Astrocyte (in vitro differentiated cells and primary cell): ENCODE results near the gene PEX11G. TPM values are rescaled to one million over a fixed set of nuclear protein-coding genes. Genes with fewer than 3 reads are reported as not detected.

ENCODE experiments used
- DNase-seq: peaks from one replicate; pipeline ENCODE4 v3.0.0-alpha.2; 2010; ENCODE audit warnings: low read depth
- FAIRE-seq: peaks from 2 replicates; lab custom pipeline; 2011; peaks lifted over from hg19 to GRCh38; lab: Jason Lieb, UNC
- H2AFZ ChIP-seq: 2 replicates; pipeline ENCODE4 v1.6.0; 2012; ENCODE audit warnings: low read depth, low read length, inconsistent platforms
- H3K27ac ChIP-seq: 2 replicates; pipeline ENCODE4 v1.5.1; 2011; ENCODE audit warnings: low read depth, low read length, inconsistent platforms
- H3K27me3 ChIP-seq: 2 replicates; pipeline ENCODE4 v1.6.0; 2011; ENCODE audit warnings: low read length, inconsistent platforms; ENCODE audit not compliant: insufficient read depth
- H3K36me3 ChIP-seq: 2 replicates; pipeline ENCODE4 v1.5.1; 2011; ENCODE audit warnings: low read length, inconsistent platforms; ENCODE audit not compliant: insufficient read depth
- H3K4me1 ChIP-seq: 2 replicates; pipeline ENCODE4 v1.5.1; 2011; ENCODE audit warnings: low read length, inconsistent platforms; ENCODE audit not compliant: insufficient read depth
- H3K4me2 ChIP-seq: 2 replicates; pipeline ENCODE4 v1.6.0; 2012; ENCODE audit warnings: low read length, inconsistent platforms
- H3K4me3 ChIP-seq: 2 replicates; pipeline ENCODE4 v1.5.1; 2011; ENCODE audit warnings: low read depth, mild to moderate bottlenecking, low read length, inconsistent platforms; ENCODE audit not compliant: insufficient read depth
- H3K79me2 ChIP-seq: 2 replicates; pipeline ENCODE4 v1.6.0; 2012; ENCODE audit warnings: mild to moderate bottlenecking, low read length, inconsistent platforms; ENCODE audit not compliant: insufficient read depth
- H3K9ac ChIP-seq: 2 replicates; pipeline ENCODE4 v1.6.0; 2012; ENCODE audit warnings: mild to moderate bottlenecking, low read length, inconsistent platforms
- H3K9me3 ChIP-seq: 2 replicates; pipeline ENCODE4 v1.5.1; 2012; ENCODE audit warnings: low read depth, mild to moderate bottlenecking, low read length, inconsistent platforms; ENCODE audit not compliant: insufficient read depth
- H4K20me1 ChIP-seq: 2 replicates; pipeline ENCODE4 v1.6.0; 2012; ENCODE audit warnings: low read length, inconsistent platforms; ENCODE audit not compliant: insufficient read depth
- H3K27ac Mint-ChIP-seq: one replicate; pipeline ENCODE4 v1.8.0; 2021; ENCODE audit warnings: mild to moderate bottlenecking, mixed read lengths; ENCODE audit not compliant: unreplicated experiment
- H3K27me3 Mint-ChIP-seq: one replicate; pipeline ENCODE4 v1.8.0; 2021; ENCODE audit warnings: low read depth, mixed read lengths; ENCODE audit not compliant: unreplicated experiment
- H3K36me3 Mint-ChIP-seq: one replicate; pipeline ENCODE4 v1.8.0; 2021; ENCODE audit warnings: low read depth, mixed read lengths; ENCODE audit not compliant: unreplicated experiment
- H3K4me1 Mint-ChIP-seq: one replicate; pipeline ENCODE4 v1.8.0; 2021; ENCODE audit warnings: low read depth, mixed read lengths; ENCODE audit not compliant: unreplicated experiment
- H3K4me3 Mint-ChIP-seq: one replicate; pipeline ENCODE4 v1.8.0; 2021; ENCODE audit warnings: mild to moderate bottlenecking, moderate library complexity, mixed read lengths; ENCODE audit not compliant: unreplicated experiment
- H3K9me3 Mint-ChIP-seq: one replicate; pipeline ENCODE4 v1.8.0; 2021; ENCODE audit warnings: mild to moderate bottlenecking, mixed read lengths; ENCODE audit not compliant: unreplicated experiment
- CTCF ChIP-seq: IDR thresholded peaks from 2 replicates; pipeline ENCODE4 v1.5.1; 2011; ENCODE audit warnings: low read depth, mild to moderate bottlenecking, inconsistent platforms, low read length, moderate library complexity; ENCODE audit not compliant: insufficient read depth
- EZH2 ChIP-seq: IDR thresholded peaks from 2 replicates; pipeline ENCODE4 v1.6.1; 2012; ENCODE audit warnings: mild to moderate bottlenecking, low read length, inconsistent platforms; ENCODE audit not compliant: insufficient read depth
- total RNA-seq: library from RNA; stranded (reverse); gene quantifications from 2 replicates; pipeline ENCODE4 v1.2.1, GENCODE V29; 2021

PEX11G gene
- total RNA-seq, 1 donor from 2014 or later: 1.7 TPM

DNA sequence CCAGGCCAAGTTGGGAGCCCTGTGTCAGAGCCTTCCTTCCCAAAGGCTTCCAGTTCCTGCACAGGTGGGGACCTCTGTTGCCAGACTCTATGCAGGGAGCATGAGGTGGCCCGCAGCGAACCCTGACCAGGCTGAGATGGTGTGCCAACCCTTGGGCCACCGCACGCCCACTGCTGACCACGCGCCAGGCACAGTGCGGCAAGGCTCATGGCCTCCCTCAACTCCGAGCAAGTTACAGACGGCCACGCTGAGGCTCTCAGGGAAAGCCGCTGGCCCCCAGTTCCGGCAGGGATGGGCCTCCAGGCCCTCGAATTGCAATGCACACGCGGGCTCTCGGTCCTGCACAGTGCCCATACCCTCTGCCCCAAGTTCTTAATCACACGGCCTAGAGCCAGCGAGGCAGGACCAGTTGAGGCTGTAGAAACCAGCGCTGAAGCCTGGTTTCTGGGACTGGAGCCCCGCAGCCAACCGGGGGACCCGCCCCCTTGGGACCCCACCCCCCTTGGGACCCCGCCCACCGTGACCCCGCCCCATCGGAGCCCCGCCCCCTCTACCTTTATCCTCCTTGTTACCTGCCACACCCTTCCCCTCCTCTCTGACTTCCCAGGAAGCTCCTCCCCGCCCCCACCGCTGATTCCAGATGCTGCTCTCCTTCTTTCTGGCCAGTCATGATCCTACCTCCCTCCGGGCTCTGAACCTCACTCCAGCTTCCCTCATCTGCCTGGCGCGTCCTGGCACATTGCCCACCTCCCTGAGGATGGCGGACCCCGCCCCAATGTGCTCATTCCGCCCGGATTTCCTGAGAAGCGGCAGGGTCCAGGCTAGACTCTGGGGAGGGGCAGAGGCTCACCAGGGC lies 6.0 kb downstream of the PEX11G start:
- H3K9me3 Mint-ChIP-seq: peaks cover 2% of the 10 kb centered on the region
- no peaks in the 10 kb centered on the region for H3K27me3 Mint-ChIP-seq
- no peaks in the 10 kb centered on the region for H3K9me3 ChIP-seq
- H3K27ac ChIP-seq: no peak overlapping the region
- H3K79me2 ChIP-seq: no peaks in the 10 kb centered on the region
- H3K4me3 Mint-ChIP-seq: no peak overlapping the region
- TF ChIP-seq EZH2 (no peak), CTCF (no peak)
- peaks cover 6% of the 10 kb centered on the region for H3K4me1 Mint-ChIP-seq
- no peaks in the 10 kb centered on the region for H3K27me3 ChIP-seq
- H4K20me1 ChIP-seq: no peaks in the 10 kb centered on the region
- H3K4me3 ChIP-seq: no peak overlapping the region
- H3K36me3 ChIP-seq: no peaks in the 10 kb centered on the region
- peak overlapping the region; percentile 79 for H3K27ac Mint-ChIP-seq
- H3K36me3 Mint-ChIP-seq: no peaks in the 10 kb centered on the region
- no peak overlapping the region for H2AFZ ChIP-seq
- peaks cover 9% of the 10 kb centered on the region for H3K4me1 ChIP-seq
- DNase-seq: no peak
- H3K4me2 ChIP-seq: no peak overlapping the region
- no peak for FAIRE-seq
- H3K9ac ChIP-seq: no peak overlapping the region

DNA sequence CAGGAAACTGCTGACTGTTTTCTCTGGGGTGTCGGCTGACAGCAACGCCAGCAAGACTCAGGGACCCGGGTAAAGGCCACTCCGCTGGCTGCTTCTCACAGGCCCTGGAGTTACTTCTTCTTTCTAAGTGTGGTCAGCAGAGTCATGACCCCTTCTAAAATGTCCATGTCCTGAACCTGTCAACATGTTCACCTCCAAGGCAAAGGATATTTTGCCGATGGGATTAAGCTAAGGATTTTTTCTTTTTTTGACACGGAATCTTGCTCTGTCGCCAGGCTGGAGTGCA lies 7.9 kb downstream of the PEX11G start:
- Mint-ChIP-seq H3K27me3 (no peaks in the 10 kb centered on the region), H3K36me3 (no peaks in the 10 kb centered on the region), H3K4me3 (no peak overlapping the region), H3K9me3 (peaks cover 2% of the 10 kb centered on the region), H3K27ac (peak overlapping the region; percentile 7), H3K4me1 (peaks cover 6% of the 10 kb centered on the region)
- H3K79me2 ChIP-seq: no peaks in the 10 kb centered on the region
- FAIRE-seq (no peak), DNase-seq (no peak)
- no peak overlapping the region for H3K9ac ChIP-seq
- H3K36me3 ChIP-seq: no peaks in the 10 kb centered on the region
- H3K27ac ChIP-seq: no peak overlapping the region
- no peak overlapping the region for H3K4me2 ChIP-seq
- H4K20me1 ChIP-seq: no peaks in the 10 kb centered on the region
- no peak overlapping the region for H2AFZ ChIP-seq
- H3K27me3 ChIP-seq: no peaks in the 10 kb centered on the region
- H3K4me1 ChIP-seq: peaks cover 9% of the 10 kb centered on the region
- H3K4me3 ChIP-seq: no peak overlapping the region
- TF ChIP-seq CTCF (no peak), EZH2 (no peak)
- no peaks in the 10 kb centered on the region for H3K9me3 ChIP-seq

- no peaks in the 10 kb centered on the region for H3K9me3 ChIP-seq
- H3K4me3 Mint-ChIP-seq: no peak overlapping the region
- H3K4me3 ChIP-seq: no peak overlapping the region
- H3K27me3 ChIP-seq: no peaks in the 10 kb centered on the region
- no peak overlapping the region for H2AFZ ChIP-seq
- H3K27me3 Mint-ChIP-seq: no peaks in the 10 kb centered on the region
- H3K36me3 ChIP-seq: no peaks in the 10 kb centered on the region
- H3K9me3 Mint-ChIP-seq: peaks cover 2% of the 10 kb centered on the region
- FAIRE-seq: no peak
- DNase-seq: no peak
- H3K4me1 Mint-ChIP-seq: peaks cover 6% of the 10 kb centered on the region
- peak overlapping the region; percentile 90 for H3K27ac Mint-ChIP-seq
- no peaks in the 10 kb centered on the region for H4K20me1 ChIP-seq
- no peak overlapping the region for H3K27ac ChIP-seq
- no peaks in the 10 kb centered on the region for H3K36me3 Mint-ChIP-seq
- no peak overlapping the region for H3K9ac ChIP-seq
- peaks cover 9% of the 10 kb centered on the region for H3K4me1 ChIP-seq
- H3K4me2 ChIP-seq: no peak overlapping the region
- no peaks in the 10 kb centered on the region for H3K79me2 ChIP-seq
- TF ChIP-seq CTCF (no peak), EZH2 (no peak)
These were observed 8.4 kb downstream of the PEX11G start for GRCh38 chr19:7480222-7480969.
